DND-41 (cell line): ENCODE data around the gene DAD1.

Source experiments
- EZH2 ChIP-seq: IDR thresholded peaks from 3 replicates; pipeline ENCODE4 v1.6.1; 2012; ENCODE audit warnings: borderline replicate concordance, low read depth, mild to moderate bottlenecking, moderate library complexity, low read length, inconsistent platforms; ENCODE audit not compliant: severe bottlenecking
- TF ChIP-seq, protein P1 (sequence below): IDR thresholded peaks from 2 replicates; pipeline ENCODE4 v1.5.1; 2012; ENCODE audit warnings: borderline replicate concordance, low read length, moderate library complexity, mild to moderate bottlenecking; ENCODE audit not compliant: poor library complexity, severe bottlenecking; ENCODE audit errors: extremely low read depth

DNA sequence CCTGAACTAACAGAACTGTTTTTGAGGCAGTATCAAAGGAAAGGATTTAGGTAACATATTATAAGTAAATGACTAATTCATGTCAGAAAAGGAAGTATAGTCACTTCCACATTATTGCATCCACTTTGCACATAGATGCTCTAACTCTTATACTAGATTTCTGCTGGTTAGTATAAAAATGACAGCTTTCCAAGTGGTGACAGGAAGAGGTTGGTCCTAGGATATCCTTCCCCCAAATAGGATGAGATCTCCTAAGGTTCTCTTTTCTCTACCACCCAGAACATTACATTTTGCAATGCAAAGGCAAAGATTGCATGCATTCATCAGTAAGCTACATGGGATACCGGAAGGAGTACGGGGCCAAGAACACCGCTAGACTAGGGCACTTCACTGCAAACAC, 15.2 kb downstream of the DAD1 start:
- TF ChIP-seq, protein P1, sequence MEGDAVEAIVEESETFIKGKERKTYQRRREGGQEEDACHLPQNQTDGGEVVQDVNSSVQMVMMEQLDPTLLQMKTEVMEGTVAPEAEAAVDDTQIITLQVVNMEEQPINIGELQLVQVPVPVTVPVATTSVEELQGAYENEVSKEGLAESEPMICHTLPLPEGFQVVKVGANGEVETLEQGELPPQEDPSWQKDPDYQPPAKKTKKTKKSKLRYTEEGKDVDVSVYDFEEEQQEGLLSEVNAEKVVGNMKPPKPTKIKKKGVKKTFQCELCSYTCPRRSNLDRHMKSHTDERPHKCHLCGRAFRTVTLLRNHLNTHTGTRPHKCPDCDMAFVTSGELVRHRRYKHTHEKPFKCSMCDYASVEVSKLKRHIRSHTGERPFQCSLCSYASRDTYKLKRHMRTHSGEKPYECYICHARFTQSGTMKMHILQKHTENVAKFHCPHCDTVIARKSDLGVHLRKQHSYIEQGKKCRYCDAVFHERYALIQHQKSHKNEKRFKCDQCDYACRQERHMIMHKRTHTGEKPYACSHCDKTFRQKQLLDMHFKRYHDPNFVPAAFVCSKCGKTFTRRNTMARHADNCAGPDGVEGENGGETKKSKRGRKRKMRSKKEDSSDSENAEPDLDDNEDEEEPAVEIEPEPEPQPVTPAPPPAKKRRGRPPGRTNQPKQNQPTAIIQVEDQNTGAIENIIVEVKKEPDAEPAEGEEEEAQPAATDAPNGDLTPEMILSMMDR: no peak
- no peak for TF ChIP-seq EZH2
